ENCODE results near the gene TIMP4.

The TIMP4 gene

DNA sequence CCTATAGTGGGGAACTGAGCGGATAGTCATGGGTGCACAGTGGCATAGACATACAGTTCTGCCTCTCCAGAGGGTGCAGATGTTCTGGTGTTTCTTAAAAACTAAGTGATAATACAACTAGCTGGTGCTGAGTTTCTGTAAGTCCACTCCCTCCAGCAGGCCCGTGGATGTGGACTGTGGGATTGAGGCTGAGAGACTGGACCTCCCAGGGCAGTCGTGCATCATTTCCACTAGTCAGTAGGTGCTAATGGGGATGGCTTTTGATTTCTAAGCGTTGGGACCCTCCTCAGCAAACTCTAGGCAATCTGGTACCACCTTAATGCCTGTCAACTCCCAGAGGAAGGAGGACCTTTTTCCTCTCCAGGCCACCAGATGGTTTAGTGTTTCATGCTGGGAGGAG is 27.3 kb upstream of the TIMP4 start:
- H3K4me3 ChIP-seq (ENCODE audit: low read depth, low read length): no peak overlapping the region
- TF ChIP-seq, protein P1, sequence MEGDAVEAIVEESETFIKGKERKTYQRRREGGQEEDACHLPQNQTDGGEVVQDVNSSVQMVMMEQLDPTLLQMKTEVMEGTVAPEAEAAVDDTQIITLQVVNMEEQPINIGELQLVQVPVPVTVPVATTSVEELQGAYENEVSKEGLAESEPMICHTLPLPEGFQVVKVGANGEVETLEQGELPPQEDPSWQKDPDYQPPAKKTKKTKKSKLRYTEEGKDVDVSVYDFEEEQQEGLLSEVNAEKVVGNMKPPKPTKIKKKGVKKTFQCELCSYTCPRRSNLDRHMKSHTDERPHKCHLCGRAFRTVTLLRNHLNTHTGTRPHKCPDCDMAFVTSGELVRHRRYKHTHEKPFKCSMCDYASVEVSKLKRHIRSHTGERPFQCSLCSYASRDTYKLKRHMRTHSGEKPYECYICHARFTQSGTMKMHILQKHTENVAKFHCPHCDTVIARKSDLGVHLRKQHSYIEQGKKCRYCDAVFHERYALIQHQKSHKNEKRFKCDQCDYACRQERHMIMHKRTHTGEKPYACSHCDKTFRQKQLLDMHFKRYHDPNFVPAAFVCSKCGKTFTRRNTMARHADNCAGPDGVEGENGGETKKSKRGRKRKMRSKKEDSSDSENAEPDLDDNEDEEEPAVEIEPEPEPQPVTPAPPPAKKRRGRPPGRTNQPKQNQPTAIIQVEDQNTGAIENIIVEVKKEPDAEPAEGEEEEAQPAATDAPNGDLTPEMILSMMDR (IDR thresholded peaks at IDR 0.05; ENCODE audit: control insufficient read depth, extremely low read depth, insufficient read depth): no peak
- DNase-seq (ENCODE audit: low read depth): no peak

DNA sequence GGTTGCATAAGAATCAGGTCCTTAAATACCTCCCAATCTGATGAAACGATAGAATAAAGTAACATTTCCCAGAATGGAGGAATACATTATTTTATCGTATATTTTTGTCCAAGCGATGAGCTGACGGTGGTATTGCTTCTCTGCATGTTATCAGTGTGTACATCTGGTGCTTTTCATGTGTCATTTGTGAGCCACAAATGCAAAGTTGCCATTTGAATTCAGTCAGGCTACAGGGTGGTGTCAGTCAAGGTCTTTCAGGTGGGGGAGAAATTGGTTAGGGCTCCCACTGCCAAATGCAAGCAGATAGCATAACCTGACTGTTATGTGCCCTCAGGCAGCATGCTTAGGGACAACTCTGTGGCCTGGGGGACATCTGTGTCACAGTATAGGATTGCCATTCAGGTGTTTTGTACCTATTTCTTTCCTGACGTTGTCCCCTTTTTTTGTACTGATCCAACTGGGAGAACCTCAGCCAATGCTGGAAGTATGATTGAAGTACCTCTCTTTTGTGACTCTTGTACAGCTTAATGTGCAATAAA is 26.5 kb upstream of the TIMP4 start:
- H3K4me3 ChIP-seq (ENCODE audit: low read depth, low read length): no peak overlapping the region
- TF ChIP-seq, protein P1 (IDR thresholded peaks at IDR 0.05; ENCODE audit: control insufficient read depth, extremely low read depth, insufficient read depth): no peak
- no peak for DNase-seq (ENCODE audit: low read depth)

- no peak for DNase-seq (ENCODE audit: low read depth)
- TF ChIP-seq, protein P1 (IDR thresholded peaks at IDR 0.05; ENCODE audit: control insufficient read depth, extremely low read depth, insufficient read depth): no peak
- H3K4me3 ChIP-seq (ENCODE audit: low read depth, low read length): no peak overlapping the region
These were observed 25.8 kb upstream of the TIMP4 start for GRCh38 chr3:12184541-12184940.

- H3K4me3 ChIP-seq (ENCODE audit: low read depth, low read length): no peak overlapping the region
- DNase-seq (ENCODE audit: low read depth): no peak
- TF ChIP-seq, protein P1 (IDR thresholded peaks at IDR 0.05; ENCODE audit: control insufficient read depth, extremely low read depth, insufficient read depth): no peak
These were observed 24.2 kb upstream of the TIMP4 start for GRCh38 chr3:12182687-12183441.

- TF ChIP-seq, protein P1 (IDR thresholded peaks at IDR 0.05; ENCODE audit: control insufficient read depth, extremely low read depth, insufficient read depth): no peak
- DNase-seq (ENCODE audit: low read depth): no peak
- no peak overlapping the region for H3K4me3 ChIP-seq (ENCODE audit: low read depth, low read length)
These were observed 23.1 kb upstream of the TIMP4 start for GRCh38 chr3:12181806-12182205.

GRCh38 chr3:12181301-12181700 is 22.6 kb upstream of the TIMP4 start:
- no peak for DNase-seq (ENCODE audit: low read depth)
- H3K4me3 ChIP-seq (ENCODE audit: low read depth, low read length): no peak overlapping the region
- TF ChIP-seq, protein P1 (IDR thresholded peaks at IDR 0.05; ENCODE audit: control insufficient read depth, extremely low read depth, insufficient read depth): no peak

DNA sequence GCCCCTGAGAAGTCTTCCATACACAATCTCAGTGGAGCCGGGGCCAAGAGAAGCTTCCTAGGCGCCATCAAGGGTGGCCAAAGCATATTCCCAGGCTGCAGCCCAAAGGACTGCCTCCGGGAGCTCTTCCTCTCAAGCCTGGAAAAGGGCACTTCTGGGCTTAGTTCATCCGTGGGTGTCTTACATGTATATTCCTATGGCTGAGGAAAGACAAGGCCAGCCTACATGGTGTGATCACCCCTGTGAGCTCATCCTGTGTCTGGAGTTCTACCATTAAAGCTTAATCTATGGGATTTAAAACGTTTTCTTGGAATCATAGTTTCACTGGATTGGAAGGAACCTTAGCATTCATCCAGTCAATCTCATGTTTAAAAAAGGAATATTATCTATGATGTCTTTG is 21.9 kb upstream of the TIMP4 start:
- TF ChIP-seq, protein P1 (IDR thresholded peaks at IDR 0.05; ENCODE audit: control insufficient read depth, extremely low read depth, insufficient read depth): no peak
- DNase-seq (ENCODE audit: low read depth): no peak
- H3K4me3 ChIP-seq (ENCODE audit: low read depth, low read length): no peak overlapping the region

Measured in LNCaP clone FGC (cell line).